WTC11 (cell line): Measurements from ENCODE around the gene ANXA9. TPM values are rescaled to one million over a fixed set of nuclear protein-coding genes. Genes with fewer than 3 reads are reported as not detected.

Source experiments
- ATAC-seq: fragments of 200-7000 bp; cut with Tn5 transposase; 2 replicates; pipeline ENCODE4 v1.10.0; 2021; ENCODE audit warnings: mild to moderate bottlenecking, moderate library complexity
- CTCF ChIA-PET: fragments of 300-600 bp; sonication (Branson Sonifier 250); formaldehyde crosslinking; loops from one replicate; lab custom pipeline; 2021; ENCODE audit warnings: antibody characterized with exemption; lab: Charles Lee
- POLR2A ChIA-PET: fragments of 350-600 bp; sonication (Branson Sonifier 250); formaldehyde crosslinking; loops from one replicate; lab custom pipeline; 2021; ENCODE audit warnings: antibody characterized with exemption; lab: Charles Lee
- DNase-seq: peaks from one replicate; pipeline ENCODE4 v3.0.0; 2021; ENCODE audit warnings: low spot score
- H3K27ac Mint-ChIP-seq: 2 replicates; pipeline ENCODE4 v1.8.0; 2021; ENCODE audit warnings: mixed read lengths
- H3K27me3 Mint-ChIP-seq: 2 replicates; pipeline ENCODE4 v1.8.0; 2021; ENCODE audit warnings: low read depth, mild to moderate bottlenecking, moderate library complexity, mixed read lengths
- H3K36me3 Mint-ChIP-seq: 2 replicates; pipeline ENCODE4 v1.8.0; 2021; ENCODE audit warnings: mixed read lengths
- H3K4me1 Mint-ChIP-seq: 2 replicates; pipeline ENCODE4 v1.8.0; 2022; ENCODE audit warnings: mixed read lengths
- H3K4me3 Mint-ChIP-seq: 2 replicates; pipeline ENCODE4 v1.8.0; 2021; ENCODE audit warnings: mild to moderate bottlenecking, moderate library complexity, mixed read lengths
- H3K9me3 Mint-ChIP-seq: 2 replicates; pipeline ENCODE4 v1.8.0; 2021; ENCODE audit warnings: mixed read lengths
- CTCF ChIP-seq: fragments of 200-600 bp; IDR thresholded peaks from 2 replicates; pipeline ENCODE4 v1.8.0; 2022; ENCODE audit warnings: antibody characterized with exemption
- HMGA2 ChIP-seq: fragments of 250-450 bp; sonication (Bioruptor Pico); IDR thresholded peaks from 2 replicates; pipeline ENCODE4 v1.4.0; 2021; ENCODE audit warnings: mild to moderate bottlenecking, moderate library complexity
- KAT7 ChIP-seq: sonication (generic); formaldehyde crosslinking; IDR thresholded peaks from 2 replicates; pipeline ENCODE4 v1.8.1; 2023; ENCODE audit warnings: missing genetic modification reagents, mild to moderate bottlenecking, borderline replicate concordance
- MAX ChIP-seq: sonication (generic); formaldehyde crosslinking; IDR thresholded peaks from 2 replicates; pipeline ENCODE4 v1.8.0; 2022; ENCODE audit warnings: mild to moderate bottlenecking, missing genetic modification reagents
- PRDM15 ChIP-seq: sonication (generic); formaldehyde crosslinking; IDR thresholded peaks from 2 replicates; pipeline ENCODE4 v1.8.0; 2022; ENCODE audit warnings: missing genetic modification reagents
- RORB ChIP-seq: fragments of 250-450 bp; sonication (Bioruptor Pico); IDR thresholded peaks from 2 replicates; pipeline ENCODE4 v1.9.0; 2021; ENCODE audit warnings: mild to moderate bottlenecking
- ZBTB43 ChIP-seq: sonication (generic); formaldehyde crosslinking; IDR thresholded peaks from 2 replicates; pipeline ENCODE4 v1.8.1; 2023; ENCODE audit warnings: mild to moderate bottlenecking, missing genetic modification reagents
- total RNA-seq: library from RNA; stranded (reverse); gene quantifications from 3 replicates; pipeline ENCODE4 v1.2.3, GENCODE V29; 2021

The ANXA9 gene
- total RNA-seq, 1 experiment from 2014 or later, result 1.6 TPM

- peaks cover 3% of the 10 kb centered on the region; the same call in 1 of the 2 replicates for H3K27me3 Mint-ChIP-seq
- H3K4me3 Mint-ChIP-seq, result peak overlapping the region; percentile 74
- peaks cover 63% of the 10 kb centered on the region for H3K4me1 Mint-ChIP-seq
- peak; percentile 16; the same call in 1 of the 2 replicates for TF ChIP-seq PRDM15 (CRISPR knock-in tag)
- no peak for TF ChIP-seq ZBTB43
- TF ChIP-seq RORB (CRISPR knock-in tag), result no peak
- TF ChIP-seq, all 79 proteins: peak for 1
- CTCF ChIA-PET, result interaction anchor here (0.7 to 4.0 kb wide), 6 partner anchors 8 to 51 kb away, joined by 3 to 33 read pairs (median 5); partner anchors contain the start of genes ANXA9 and MINDY1
- Mint-ChIP-seq H3K27ac (peak overlapping the region; percentile 93), H3K36me3 (peaks cover 6% of the 10 kb centered on the region), H3K9me3 (no peaks in the 10 kb centered on the region)
- no peak for ATAC-seq
- POLR2A ChIA-PET, result interaction anchor here (0.8 to 1.3 kb wide), 2 partner anchors 276 to 344 kb away, joined by 4 read pairs; partner anchors contain the start of genes ENSA and GOLPH3L
- no peak for DNase-seq
Observed at GRCh38 chr1:150973258-150973835, 8.7 kb upstream of the ANXA9 start.

GRCh38 chr1:150973836-150974579 is 8.1 kb upstream of the ANXA9 start:
- H3K27ac Mint-ChIP-seq, result no peak overlapping the region
- ATAC-seq, result peak; percentile 2; the same call in 1 of the 2 replicates
- H3K4me1 Mint-ChIP-seq, result peaks cover 64% of the 10 kb centered on the region
- no peaks in the 10 kb centered on the region for H3K9me3 Mint-ChIP-seq
- TF ChIP-seq MAX (CRISPR knock-in tag) (peak; percentile 36; the same call in 1 of the 2 replicates), PRDM15 (CRISPR knock-in tag) (0 out of 2 replicates have a peak, but pooled peaks have one; percentile 3), KAT7 (CRISPR knock-in tag) (peak; percentile 14; the same call in 1 of the 2 replicates), HMGA2 (CRISPR knock-in tag) (no peak), CTCF (no peak)
- TF ChIP-seq, all 79 proteins: peak for 3
- Mint-ChIP-seq H3K27me3 (peaks cover 3% of the 10 kb centered on the region; the same call in 1 of the 2 replicates), H3K36me3 (peaks cover under 1% of the 10 kb centered on the region), H3K4me3 (peak overlapping the region; percentile 74)
- CTCF ChIA-PET, result interaction anchor here (0.6 to 4.0 kb wide), 7 partner anchors 8 to 118 kb away, joined by 3 to 33 read pairs (median 5); partner anchors contain the start of genes ANXA9 and MINDY1
- POLR2A ChIA-PET, result interaction anchor here (0.8 to 1.3 kb wide), 2 partner anchors 277 to 345 kb away, joined by 4 read pairs; partner anchors contain the start of genes ENSA and GOLPH3L
- peak; percentile 39 for DNase-seq
